MV-4-11 (cell line): Measurements from ENCODE around the gene DNASE1.

ENCODE experiments used
- DNase-seq: peaks from one replicate; lab custom pipeline; 2025; lab: John Stamatoyannopoulos, UW

DNASE1 gene

DNA sequence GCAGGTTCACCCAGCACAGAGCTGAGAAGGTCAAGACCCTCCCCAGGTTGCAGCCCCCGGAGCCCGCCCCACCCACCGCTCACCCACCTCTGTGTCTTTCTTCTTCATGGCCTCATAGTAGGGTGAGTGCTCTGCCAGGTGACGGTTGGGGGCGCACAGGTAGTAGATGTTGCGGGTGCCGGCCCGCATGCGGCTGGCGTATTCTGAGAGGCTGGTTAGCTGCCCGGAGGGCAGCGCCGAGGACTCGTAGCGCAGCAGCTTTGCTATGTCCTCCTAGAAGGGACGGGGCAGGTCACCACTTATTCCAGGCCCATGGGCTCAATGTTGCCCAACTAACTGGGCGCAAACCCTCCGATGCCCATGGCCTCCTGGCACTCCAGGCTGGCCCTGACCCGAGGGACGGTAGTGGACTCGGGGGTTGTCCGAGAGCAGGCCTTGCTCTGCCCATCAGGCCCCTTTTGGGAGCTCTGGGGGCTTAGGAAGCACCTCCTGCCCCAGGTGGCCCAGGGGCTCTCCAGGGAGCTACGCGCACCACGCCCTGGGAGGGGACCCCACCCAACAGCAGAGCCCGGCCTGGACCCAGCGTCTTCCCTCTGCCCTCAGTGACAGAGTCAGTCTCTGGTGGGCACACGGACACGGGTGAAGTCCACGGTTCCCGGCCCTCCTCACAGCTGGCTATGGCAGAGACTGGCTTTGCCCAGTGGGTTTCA, 9.9 kb downstream of the DNASE1 start:
- DNase-seq, result no peak

DNA sequence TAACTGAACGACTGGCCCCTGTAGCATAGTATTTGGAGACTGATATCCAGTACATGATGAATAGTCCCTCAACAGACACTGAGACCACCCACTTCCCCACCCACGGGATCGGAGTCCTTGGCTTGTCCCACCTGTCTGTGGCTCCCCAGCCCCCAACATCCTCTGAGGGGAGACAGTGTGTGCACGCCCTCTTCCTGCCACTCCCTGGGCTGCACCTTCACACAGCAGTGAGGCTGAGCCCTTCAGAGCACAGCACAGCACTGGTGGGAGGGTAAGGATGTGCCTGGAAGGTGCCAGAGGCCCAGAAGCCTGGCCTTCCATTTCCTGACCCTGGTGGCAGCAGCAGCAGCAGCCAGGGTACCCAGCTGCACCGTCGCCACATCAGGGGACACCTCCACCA, 11.0 kb downstream of the DNASE1 start:
- no peak for DNase-seq

DNA sequence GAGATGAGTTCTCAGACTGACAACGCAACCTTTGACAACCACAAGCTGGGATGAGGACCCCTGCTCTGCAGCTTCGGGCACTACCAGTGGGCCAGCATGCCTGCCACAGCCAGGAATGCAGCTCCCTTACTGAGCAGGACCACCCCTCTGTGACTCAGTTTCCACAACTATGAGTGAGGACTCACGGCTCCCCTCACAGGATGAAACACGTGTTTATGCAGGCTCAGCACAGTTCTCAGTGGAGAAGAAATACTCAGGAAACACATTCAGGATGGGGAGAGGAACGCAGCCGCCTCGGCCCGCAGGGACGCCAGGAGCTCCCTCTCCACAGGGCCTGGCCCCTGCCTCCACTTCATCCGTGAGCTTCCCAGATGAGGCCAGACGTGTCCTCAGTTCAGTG, 14.1 kb downstream of the DNASE1 start:
- no peak for DNase-seq

DNA sequence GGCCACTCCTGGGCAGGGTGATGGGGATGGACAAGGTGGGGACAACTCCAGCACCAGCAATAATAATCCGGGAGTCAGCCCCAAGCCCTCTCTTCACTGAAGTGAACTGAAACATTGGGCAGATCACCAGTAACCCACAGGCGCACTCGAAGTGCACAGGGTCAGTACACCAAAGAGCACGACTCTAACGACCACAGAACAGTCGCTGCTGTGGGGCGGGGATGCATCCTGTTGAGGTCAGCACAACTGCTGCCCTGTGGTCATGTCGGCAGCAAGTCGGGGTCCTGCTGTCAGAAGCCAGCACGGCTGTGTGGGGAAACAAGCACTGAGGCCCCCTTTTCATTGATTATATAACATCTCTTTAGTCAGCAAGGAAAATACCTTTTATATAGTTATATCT, 14.6 kb downstream of the DNASE1 start:
- DNase-seq, result no peak

DNA sequence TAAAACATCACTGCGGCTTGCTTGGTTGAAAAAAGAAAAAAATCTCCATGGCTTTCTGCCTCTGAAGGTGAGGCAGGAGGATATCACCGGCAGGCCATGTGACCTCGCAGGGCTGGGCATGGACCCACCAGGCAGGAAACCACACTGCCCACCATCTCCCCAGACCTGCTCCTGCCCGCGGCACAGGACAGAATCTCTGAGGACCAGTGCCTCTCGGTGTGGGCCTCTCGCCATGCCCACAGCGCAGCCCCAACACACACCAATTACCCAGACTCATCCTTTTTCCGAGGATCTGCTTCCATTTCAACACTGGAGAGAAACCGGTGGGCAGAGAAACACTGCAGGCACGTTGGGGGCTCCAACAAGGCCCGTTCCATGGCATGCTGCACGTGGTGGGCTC, 16.2 kb downstream of the DNASE1 start:
- no peak for DNase-seq

DNA sequence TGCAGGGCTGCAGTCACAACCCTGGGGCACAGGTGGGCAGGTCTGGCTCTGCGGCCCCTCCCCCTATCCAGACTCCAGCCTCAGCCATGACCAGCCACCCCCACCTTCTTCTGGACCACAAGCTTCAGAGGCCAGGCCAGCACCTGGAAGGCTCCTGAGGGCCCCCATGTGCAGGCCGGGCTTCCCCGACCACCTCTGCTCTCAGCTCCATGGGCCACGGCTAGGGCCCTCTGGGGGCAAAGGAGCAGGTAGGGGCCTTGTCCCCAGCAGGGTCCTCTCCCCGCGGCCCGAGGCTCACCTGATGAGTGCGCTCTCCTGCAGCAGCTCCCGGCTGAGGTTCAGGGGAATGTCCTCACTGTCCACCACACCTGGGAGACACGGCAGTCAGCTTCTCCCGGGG, 16.9 kb downstream of the DNASE1 start:
- DNase-seq, result no peak

DNA sequence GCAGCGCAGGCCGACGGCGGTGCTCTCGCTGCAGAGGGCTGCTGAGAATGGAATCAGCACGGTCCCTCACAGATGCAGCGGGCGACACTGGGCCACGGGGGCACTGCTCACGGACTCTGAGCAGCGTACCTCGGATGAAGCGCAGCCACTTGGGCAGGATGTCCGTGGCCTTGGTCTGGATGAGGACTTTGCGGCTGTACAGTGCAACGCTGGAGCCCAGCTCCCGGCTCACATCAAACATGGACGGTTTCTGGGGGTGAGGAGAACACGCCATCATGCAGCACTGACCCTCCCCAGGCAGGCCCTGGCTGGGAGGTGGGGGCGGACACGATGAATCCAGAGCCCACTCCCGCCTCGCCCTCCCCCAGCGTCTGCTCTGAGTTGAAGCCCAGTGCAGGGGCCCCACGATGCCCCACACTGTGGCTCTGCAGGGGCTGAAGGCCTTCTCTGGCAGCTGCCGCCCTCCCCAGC, 18.1 kb downstream of the DNASE1 start:
- no peak for DNase-seq

DNA sequence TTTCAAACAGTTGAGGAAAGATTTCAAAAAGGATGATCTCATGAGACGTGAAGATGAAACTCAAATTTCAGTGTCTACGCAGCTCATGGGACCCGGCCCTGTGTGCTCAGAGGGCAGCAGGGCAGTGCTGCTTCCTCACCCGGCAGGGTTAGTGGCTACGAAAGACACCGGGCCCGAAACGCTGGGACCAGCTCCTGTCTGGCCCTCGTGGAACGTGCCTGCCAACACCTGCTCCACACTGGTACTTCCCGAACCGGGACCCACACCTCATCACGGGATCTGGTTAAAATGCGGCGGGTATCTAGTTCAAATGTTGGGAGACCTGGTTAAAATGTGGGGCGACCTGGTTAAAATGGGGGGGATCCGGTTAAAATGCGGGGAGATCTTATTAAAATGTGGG, 18.7 kb downstream of the DNASE1 start:
- no peak for DNase-seq

DNA sequence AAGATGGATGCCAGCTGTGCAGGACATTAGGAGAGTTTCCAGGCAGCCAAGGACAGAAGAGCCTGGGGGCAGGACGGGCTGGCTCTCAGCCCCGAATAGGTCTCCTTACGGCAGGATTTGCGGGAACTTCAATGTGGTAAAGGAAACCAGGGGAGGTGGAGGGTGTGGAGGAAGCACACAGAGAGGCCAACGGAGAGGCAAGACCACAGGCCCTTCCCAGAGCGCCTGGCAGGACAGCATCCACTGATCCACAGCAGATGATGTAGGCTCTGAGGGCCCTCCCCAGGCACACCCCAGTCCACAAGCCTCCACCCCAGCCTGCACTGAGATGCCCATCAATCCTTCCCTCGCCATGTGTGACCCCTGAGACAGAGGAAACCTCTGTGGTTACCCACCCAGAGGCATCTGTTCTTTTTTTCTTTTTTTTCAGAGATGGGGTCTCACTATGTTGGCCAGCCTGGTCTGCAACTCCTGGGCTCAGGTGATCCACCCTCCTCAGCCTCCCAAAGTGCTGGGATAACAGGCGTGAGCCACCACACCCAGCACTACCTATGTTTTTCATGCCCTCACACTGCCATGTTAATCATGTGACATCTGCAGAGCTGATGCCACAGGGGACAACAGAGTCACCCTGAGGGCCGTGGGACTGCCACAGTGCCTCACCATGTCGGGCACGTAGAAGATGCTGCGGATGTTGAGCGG, 19.3 kb downstream of the DNASE1 start:
- DNase-seq, result no peak

DNA sequence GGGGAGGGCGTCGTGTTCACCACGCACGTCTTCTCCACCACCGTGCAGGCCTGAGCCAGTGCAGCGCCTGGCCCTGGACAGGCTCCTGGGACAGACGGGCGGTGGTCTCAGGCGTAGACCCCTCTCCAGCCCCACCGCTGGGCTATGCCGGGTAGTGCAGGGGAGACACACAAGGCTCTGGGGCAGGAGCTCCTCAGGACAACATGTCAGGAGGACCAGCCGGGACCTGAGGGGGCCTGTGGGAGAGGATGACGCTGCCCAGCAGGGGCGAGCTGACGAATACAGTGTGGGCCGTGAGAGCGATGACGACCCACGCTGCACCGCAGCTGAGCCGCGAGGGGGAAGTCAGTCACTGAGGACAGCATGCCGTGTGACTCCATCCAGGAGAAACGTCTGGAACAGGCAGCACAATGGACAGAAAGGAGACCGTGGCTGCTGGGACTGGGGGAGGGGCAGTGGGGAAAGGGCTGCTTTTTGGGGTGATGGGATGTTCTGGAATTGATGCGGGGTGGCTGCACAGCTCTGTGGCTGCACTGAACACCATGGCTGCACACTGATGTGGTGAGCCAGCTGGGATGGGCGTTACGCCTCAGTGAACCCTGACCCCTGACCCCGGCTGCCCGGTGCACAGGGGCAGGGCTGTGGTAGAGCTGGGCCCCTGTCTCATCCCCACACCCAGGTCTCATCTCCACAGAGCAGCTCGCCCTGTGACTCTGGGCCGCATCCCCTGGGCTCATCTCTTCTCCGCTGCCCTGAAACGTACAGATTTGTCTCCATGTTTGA, 20.2 kb downstream of the DNASE1 start:
- DNase-seq, result no peak

DNA sequence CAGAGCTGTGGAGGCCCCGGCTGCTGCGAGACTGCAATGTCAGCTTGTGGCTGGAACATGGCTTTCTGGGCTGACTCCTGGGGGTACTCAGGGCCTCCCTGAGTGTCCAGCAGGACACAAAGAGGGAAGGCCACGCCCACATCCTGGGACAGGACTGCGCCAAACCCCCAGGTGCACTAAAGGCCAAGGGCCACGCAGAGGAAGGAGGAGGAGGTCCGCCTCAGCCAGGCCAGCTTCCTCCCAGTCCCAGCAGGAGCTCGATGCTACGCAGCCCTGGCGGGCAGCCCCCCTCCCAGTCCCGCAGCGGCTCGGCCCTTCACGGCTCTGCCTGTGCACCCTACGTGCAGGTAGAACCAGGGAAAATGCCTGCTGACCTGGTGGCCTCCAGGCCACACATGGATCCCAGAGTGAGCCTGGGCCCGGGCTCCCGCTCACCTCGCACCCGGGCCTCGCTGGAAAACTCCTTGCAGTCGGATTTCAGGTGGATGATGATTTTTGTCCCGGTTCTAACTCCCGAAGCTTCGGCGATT, 21.2 kb downstream of the DNASE1 start:
- DNase-seq, result no peak

DNA sequence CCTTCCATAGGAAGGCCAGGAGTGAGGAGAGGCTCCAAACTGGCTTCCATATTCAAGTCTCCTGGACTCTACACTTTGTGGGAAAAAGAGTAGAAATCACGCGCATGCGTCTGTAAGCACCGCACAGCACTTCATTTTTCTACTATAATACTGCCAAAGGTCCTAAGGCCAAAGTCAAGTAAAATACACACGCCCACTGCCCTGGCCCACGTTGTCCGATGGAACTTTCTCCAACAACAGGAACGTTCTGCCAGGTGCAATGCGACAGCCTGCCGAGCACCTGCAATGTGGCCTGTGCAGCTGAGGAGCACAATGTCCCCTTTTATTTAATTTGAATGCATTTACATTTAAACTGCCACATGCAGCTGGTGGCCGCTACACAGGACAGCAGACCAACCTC, 23.5 kb downstream of the DNASE1 start:
- DNase-seq, result no peak

DNA sequence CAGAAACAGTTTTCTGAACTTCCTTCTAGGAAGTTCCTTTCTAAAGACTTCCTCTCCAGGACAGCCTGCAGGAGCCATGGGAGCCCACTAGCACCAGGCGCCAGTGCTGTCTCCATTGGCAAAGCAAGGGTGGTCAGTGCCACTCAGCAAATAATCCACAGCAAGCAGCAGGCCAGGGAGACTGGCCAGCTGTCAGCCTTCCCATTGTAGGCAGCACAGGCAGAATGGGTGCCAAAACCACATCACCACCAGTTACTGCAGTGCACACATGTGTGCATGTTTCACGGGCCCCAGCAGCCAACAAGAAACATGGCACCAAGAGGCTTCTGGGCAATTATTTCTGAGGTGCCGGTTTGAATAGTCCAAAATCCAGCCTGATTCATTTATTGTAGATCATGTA, 26.7 kb downstream of the DNASE1 start:
- DNase-seq, result no peak

DNA sequence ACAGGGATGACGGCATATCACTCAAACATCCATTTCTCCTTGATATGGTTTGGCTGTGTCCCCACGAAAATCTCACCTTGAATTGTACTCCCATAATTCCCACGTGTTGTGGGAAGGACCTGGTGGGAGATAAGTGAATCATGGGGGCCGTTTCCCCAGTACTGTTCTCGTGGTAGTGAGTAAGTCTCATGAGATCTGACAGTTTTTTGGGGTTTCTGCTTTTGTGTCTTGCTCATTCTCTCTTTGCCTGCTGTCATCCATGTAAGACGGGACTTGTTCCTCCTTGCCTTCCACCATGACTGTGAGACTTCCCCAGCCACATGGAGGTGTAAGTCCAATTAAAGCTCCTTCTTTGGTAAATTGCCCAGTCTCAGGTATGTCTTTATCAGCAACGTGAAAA, 32.5 kb downstream of the DNASE1 start:
- DNase-seq, result no peak

DNA sequence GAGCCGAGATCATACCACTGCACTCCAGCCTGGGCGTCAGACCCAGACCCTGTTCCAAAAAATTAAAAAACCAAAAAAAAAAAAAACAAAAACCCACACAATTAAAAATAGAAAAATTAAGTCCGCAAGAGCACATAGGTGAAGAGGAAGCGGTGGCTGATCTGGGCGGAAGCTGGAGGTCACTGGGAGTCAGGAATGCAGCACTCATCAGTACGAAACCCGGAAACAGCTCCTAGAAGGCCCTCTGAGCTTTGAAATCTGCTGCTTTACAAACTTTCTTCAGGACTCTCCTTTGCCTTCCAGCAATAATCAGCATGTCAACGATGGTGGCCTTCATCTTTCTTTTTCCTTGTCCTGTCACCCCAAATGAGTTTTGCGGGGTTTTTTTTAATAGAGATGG, 33.3 kb downstream of the DNASE1 start:
- DNase-seq, result no peak

DNA sequence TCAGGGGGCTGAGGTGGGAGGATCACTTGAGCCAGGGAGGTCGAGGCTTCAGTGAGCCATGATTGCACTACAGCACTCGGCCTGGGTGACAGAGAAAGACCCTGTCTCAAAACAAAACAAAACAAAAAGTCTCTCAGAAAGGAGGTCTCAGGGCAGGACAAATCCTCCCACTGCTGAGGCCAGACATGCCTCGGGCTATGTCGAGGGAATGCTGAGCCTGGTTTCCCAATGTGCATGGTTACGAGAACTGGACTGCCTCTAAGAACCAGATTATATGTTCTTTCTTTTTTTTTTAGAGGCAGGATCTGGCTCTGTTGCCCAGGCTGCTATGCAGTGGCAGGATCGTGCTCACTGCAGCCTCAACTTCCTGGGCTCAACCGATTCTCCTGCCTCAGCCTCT, 35.2 kb downstream of the DNASE1 start:
- no peak for DNase-seq

DNA sequence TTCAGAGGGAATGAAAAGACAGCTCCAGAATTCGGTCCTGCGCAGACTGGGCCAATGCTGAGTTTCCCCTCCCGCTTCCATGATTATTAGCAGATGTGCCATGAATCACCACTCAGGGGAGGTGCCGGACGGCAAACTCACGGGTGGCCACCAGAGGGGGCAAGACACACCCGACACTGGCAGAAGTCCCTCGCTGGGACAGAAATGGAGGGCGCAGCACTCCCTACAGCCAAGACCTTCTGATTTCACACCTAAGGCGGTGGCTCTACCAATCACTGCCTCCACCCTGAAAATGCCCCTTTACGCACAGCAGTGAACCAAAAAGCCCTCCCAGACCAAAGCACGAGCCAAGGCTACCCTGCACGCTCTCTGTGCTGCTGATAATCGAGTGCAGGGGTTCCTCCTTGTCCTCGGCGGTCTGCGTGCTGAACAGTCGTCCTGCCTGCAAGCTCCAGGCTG, 36.0 kb downstream of the DNASE1 start:
- DNase-seq, result peak; percentile 76

DNA sequence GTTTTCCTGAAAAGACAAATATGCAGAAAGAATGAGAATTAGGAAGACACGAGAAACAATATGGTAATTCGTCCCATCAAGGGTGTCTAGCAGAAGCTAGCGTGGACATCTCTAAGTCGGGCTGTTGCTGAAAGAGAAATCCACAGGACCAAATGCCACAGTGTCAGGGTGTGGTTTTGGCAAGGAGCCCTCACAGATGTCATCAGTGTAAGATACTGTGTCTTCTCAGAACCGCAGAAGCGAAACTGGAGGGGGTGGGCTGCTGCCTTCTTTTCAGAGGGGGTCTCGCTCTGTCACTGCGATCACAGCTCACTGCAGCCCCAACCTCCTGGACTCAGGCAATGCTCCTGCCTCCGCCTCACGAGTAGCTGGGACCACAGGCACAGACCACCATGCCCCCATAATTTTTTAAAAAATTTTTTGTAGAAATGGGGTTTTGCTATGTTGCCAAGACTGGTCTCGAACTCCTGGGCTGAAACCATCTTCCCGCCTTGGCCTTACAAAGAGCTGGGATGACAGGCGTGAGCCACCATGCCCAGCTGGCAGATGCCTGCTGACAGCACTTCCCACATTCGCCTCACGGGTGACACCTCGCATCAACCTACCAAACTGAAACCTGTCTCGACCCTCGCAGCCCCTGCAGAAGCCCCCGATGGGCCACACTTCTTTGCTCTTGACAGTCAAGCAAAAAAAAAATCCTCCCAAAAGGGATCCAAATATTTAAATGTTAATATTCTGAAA, 36.7 kb downstream of the DNASE1 start:
- DNase-seq, result peak; percentile 86

DNA sequence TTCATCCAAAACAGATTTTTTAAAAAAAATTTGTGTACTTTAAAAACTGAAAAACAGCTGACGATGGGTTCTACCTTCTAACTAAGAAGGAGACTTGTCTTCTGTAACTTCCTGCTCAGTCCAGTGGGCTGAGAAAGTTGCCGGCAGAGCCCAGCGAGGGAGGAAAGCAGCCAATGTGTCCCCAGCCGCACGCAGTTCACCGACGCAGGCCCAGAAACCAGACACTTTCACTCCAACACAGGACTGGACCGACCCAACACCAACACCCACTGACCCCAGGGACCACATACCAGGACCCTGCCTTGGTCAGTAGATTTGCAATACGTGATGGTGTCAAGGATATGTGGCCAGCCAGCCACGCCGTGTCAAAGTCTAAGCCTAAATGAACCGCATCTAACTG, 37.3 kb downstream of the DNASE1 start:
- no peak for DNase-seq

DNA sequence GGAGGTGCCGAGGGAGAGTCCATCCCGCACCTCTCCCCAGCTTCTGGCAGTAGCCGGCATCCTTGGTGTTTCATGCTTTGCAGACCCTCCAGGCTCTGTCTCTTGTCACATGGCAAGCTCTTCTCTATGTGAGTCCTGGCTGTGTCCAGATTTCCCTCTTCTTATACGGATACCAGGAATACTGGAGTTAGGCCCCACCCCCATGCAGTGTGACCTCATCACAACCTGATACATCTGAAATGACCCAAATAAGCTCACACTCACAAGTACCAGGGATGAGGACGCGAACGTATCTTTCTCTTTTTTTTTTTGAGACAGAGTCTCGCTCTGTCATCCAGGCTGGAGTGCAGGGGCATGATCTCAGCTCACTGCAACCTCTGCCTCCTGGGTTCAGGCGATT, 39.6 kb downstream of the DNASE1 start:
- no peak for DNase-seq

DNA sequence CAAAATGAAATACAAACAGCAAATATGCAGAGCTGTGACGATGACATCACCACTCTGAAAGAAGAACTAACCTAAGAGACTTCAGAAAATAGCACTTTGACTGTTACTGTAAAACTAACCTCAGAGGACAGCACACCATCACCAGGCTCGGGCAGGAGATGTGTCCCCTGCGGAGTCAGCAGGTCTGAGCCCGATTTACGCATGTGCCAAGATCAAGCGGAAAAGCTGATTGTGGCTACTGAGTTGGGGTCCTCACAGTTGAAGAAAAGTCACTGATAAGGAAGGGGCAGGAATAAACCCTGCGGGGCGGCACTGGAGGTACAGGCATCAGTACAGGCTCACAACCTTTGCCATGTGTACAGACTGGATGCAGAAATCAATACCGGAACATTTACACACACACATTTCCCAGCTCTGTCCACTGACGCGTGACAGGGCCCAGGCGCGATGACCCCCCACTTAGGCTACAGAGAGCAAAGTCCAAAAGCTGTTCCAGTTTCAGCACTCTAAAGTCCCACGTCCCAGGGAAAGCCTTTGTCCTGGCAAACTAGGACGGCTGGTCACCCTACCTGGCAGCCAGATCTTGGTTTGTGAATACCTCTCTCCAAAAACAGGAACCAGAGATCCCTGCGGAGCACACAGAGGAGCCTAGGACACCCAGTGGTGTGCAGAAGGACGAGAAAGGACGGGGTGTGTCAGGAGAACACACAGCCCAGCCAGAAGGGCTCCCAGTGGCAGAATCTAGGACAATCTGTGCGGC, 41.3 kb downstream of the DNASE1 start:
- peak; percentile 78 for DNase-seq
